K562 (cell line): Measurements from ENCODE around the gene NMT2. TPM values are rescaled to one million over a fixed set of nuclear protein-coding genes. Genes with fewer than 3 reads are reported as not detected.

Experiments
- ATF1 ChIP-seq, 2 experiments: fragments of 450-650 bp in 1 of 2; IDR thresholded peaks; 2 replicates each; pipeline ENCODE4 v1.6.1; 2016; ENCODE audit warnings: missing compliant biosample characterization in 1 of 2, missing genetic modification characterization in 1 of 2
- CREM ChIP-seq: IDR thresholded peaks from 2 replicates; pipeline ENCODE4 v1.6.1; 2014; ENCODE audit warnings: antibody characterized with exemption, low read depth
- ELF1 ChIP-seq: fragments of 200-800 bp; sonication (Bioruptor generic); IDR thresholded peaks from 2 replicates; pipeline ENCODE4 v1.6.1; 2016; ENCODE audit warnings: missing genetic modification characterization, missing compliant biosample characterization
- MAX ChIP-seq: sonication (generic); formaldehyde crosslinking; IDR thresholded peaks from 2 replicates; pipeline ENCODE4 v1.9.0; 2022; ENCODE audit warnings: mild to moderate bottlenecking, missing genetic modification reagents
- MIER1 ChIP-seq: fragments of 450-650 bp; IDR thresholded peaks from 2 replicates; pipeline ENCODE4 v1.6.1; 2016; ENCODE audit warnings: antibody characterized with exemption, mild to moderate bottlenecking, low read depth
- NFYB ChIP-seq: IDR thresholded peaks from 2 replicates; pipeline ENCODE4 v1.6.1; 2011; ENCODE audit warnings: mild to moderate bottlenecking, moderate library complexity; ENCODE audit not compliant: insufficient read length; ENCODE audit errors: extremely low read depth
- NR2C2 ChIP-seq, 2 experiments: fragments of 200-800 bp in 1 of 2; sonication (Bioruptor generic) in 1 of 2; sonication (generic) in 1 of 2; formaldehyde crosslinking in 1 of 2; IDR thresholded peaks; 2 replicates each; pipeline versions ENCODE4 v1.6.1 to v1.8.0; 2016 to 2022; ENCODE audit warnings: mild to moderate bottlenecking in 1 of 2, missing compliant biosample characterization in 1 of 2, missing genetic modification characterization in 1 of 2, missing genetic modification reagents in 1 of 2
- NR4A1 ChIP-seq, 2 experiments: fragments of 250-450 bp in 1 of 2; fragments of 450-650 bp in 1 of 2; sonication (Bioruptor Pico) in 1 of 2; IDR thresholded peaks; 2 replicates each; pipeline versions ENCODE4 v1.4.0 to v1.6.1; 2016 to 2020; ENCODE audit warnings: mild to moderate bottlenecking in 2 of 2, missing compliant biosample characterization in 1 of 2, missing genetic modification characterization in 1 of 2, moderate library complexity in 1 of 2
- POLR2H ChIP-seq: IDR thresholded peaks from 2 replicates; pipeline ENCODE4 v1.6.1; 2016; ENCODE audit warnings: missing genetic modification characterization, low read depth, mild to moderate bottlenecking, control low read depth, missing compliant biosample characterization, moderate library complexity
- PYGO2 ChIP-seq: fragments of 450-650 bp; IDR thresholded peaks from 2 replicates; pipeline ENCODE4 v1.6.1; 2016; ENCODE audit warnings: mild to moderate bottlenecking, missing genetic modification characterization, moderate library complexity, missing compliant biosample characterization
- SIN3B ChIP-seq: fragments of 450-650 bp; IDR thresholded peaks from 2 replicates; pipeline ENCODE4 v1.6.1; 2017; ENCODE audit warnings: low read depth, mild to moderate bottlenecking, moderate library complexity
- SIRT6 ChIP-seq: IDR thresholded peaks from one replicate; pipeline ENCODE4 v1.6.1; 2012; ENCODE audit warnings: low read depth, mild to moderate bottlenecking, control low read depth, inconsistent platforms, low read length, moderate library complexity
- SLC30A9 ChIP-seq: fragments of 250-450 bp; sonication (Bioruptor Pico); IDR thresholded peaks from 2 replicates; pipeline ENCODE4 v1.8.0; 2022; ENCODE audit warnings: mild to moderate bottlenecking, moderate library complexity
- SRSF1 ChIP-seq: fragments of 200-400 bp; formaldehyde crosslinking; IDR thresholded peaks from 2 replicates; pipeline ENCODE4 v1.6.1; 2017; ENCODE audit warnings: mild to moderate bottlenecking, low read depth, low read length, moderate library complexity
- USF2 ChIP-seq: sonication (generic); formaldehyde crosslinking; IDR thresholded peaks from 2 replicates; pipeline ENCODE4 v1.5.0; 2020; ENCODE audit warnings: missing genetic modification reagents
- YBX1 ChIP-seq: fragments of 450-650 bp; IDR thresholded peaks from 2 replicates; pipeline ENCODE4 v1.7.1; 2016; ENCODE audit warnings: mild to moderate bottlenecking
- ZNF197 ChIP-seq: fragments of 200-800 bp; sonication (Bioruptor generic); IDR thresholded peaks from 2 replicates; pipeline ENCODE4 v1.6.1; 2016; ENCODE audit warnings: low read depth, missing genetic modification characterization, missing compliant biosample characterization
- ZNF398 ChIP-seq: fragments of 250-450 bp; sonication (Bioruptor Pico); IDR thresholded peaks from 2 replicates; pipeline ENCODE4 v1.8.0; 2021; ENCODE audit warnings: moderate library complexity, mild to moderate bottlenecking, inconsistent platforms
- ZNF699 ChIP-seq: fragments of 250-450 bp; sonication (Bioruptor Pico); IDR thresholded peaks from 2 replicates; pipeline ENCODE4 v1.8.0; 2021; ENCODE audit warnings: mild to moderate bottlenecking, moderate library complexity; ENCODE audit not compliant: insufficient replicate concordance
- polyA plus RNA-seq, 8 experiments: library from polyadenylated mRNA; depleted of rRNA in 4 of 8; stranded (reverse) in 5 of 8; unstranded in 3 of 8; fragments of >200 nt; fragmentation: Nextera tagmentation in 2 of 8; fragmentation: Illumina TruSeq in 1 of 8; extraction: Ambion mirVana in 2 of 8; extraction: Trizol in 1 of 8; gene quantifications; 2 replicates each; pipeline versions ENCODE4 v1.2.1 to v1.2.3, GENCODE V29; 2011 to 2014; ENCODE audit warnings: inconsistent platforms in 1 of 8, missing spikeins in 1 of 8
- total RNA-seq, 7 experiments: library from RNA; depleted of rRNA in 6 of 7; stranded (reverse); fragments of >200 nt in 6 of 7; fragmentation: Illumina TruSeq in 2 of 7; extraction: Trizol in 2 of 7; gene quantifications; 2 replicates each; pipeline versions ENCODE4 v1.2.1 to v1.2.3, GENCODE V29; 2011 to 2021; ENCODE audit warnings: low replicate concordance in 1 of 7
- TF ChIP-seq, protein P1 (sequence below), 3 experiments: fragments of 200-800 bp in 1 of 3; sonication (Bioruptor generic) in 1 of 3; sonication (generic) in 1 of 3; formaldehyde crosslinking in 1 of 3; IDR thresholded peaks; 2 replicates each; pipeline versions ENCODE4 v1.6.1 to v1.8.0; 2016 to 2022; ENCODE audit warnings: mild to moderate bottlenecking in 2 of 3, missing compliant biosample characterization in 2 of 3, missing genetic modification characterization in 2 of 3, missing genetic modification reagents in 1 of 3
- TF ChIP-seq, protein P2 (sequence below): fragments of 450-650 bp; IDR thresholded peaks from 2 replicates; pipeline ENCODE4 v1.6.1; 2016

NMT2 gene
- total and polyA plus RNA-seq, 9 of the 15 experiments (the other 6 are each of a cell fraction or from before 2014, with no cell fraction given), result 5.2 to 15.9 (median 10.8) TPM

GRCh38 chr10:15196021-15196834 is 27.7 kb upstream of the NMT2 start (continued):
- TF ChIP-seq, protein P1, sequence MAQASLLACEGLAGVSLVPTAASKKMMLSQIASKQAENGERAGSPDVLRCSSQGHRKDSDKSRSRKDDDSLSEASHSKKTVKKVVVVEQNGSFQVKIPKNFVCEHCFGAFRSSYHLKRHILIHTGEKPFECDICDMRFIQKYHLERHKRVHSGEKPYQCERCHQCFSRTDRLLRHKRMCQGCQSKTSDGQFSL (CRISPR knock-in tag; IDR thresholded peaks at IDR 0.05), result no peak
- TF ChIP-seq, protein P1 (tag; IDR thresholded peaks at IDR 0.05), result no peak
- TF ChIP-seq CREM (peak; percentile 91), MIER1 (no peak), YBX1 (no peak), ZNF398 (CRISPR knock-in tag) (no peak), NR4A1 (CRISPR knock-in tag; IDR thresholded peaks at IDR 0.05) (no peak), NR4A1 (tag; IDR thresholded peaks at IDR 0.05) (no peak), SIN3B (no peak), PYGO2 (no peak), NFYB (peak; percentile 9), USF2 (CRISPR knock-in tag) (peak; percentile 49; the same call in 1 of the 2 replicates), ZNF699 (no peak), ELF1 (peak; percentile 18; the same call in 1 of the 2 replicates), SRSF1 (no peak), MAX (no peak), NR2C2 (CRISPR knock-in tag; IDR thresholded peaks at IDR 0.05) (no peak), NR2C2 (tag; IDR thresholded peaks at IDR 0.05) (peak; percentile 47), SLC30A9 (CRISPR knock-in tag) (no peak), POLR2H (0 out of 2 replicates have a peak, but pooled peaks have one; percentile 15), ATF1 (CRISPR knock-in tag; IDR thresholded peaks at IDR 0.05) (peak; percentile 34; the same call in 1 of the 2 replicates), ATF1 (tag; IDR thresholded peaks at IDR 0.05) (peak; percentile 94), SIRT6 (no peak), ZNF197 (CRISPR knock-in tag) (no peak)
- TF ChIP-seq, protein P2, sequence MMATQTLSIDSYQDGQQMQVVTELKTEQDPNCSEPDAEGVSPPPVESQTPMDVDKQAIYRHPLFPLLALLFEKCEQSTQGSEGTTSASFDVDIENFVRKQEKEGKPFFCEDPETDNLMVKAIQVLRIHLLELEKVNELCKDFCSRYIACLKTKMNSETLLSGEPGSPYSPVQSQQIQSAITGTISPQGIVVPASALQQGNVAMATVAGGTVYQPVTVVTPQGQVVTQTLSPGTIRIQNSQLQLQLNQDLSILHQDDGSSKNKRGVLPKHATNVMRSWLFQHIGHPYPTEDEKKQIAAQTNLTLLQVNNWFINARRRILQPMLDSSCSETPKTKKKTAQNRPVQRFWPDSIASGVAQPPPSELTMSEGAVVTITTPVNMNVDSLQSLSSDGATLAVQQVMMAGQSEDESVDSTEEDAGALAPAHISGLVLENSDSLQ, result 0 out of 2 replicates have a peak, but pooled peaks have one; percentile 40
